Vagina (tissue), 2 donors: ENCODE measurements around the gene SCYL3.

Experiments used
- POLR2A ChIP-seq, 2 donors: fragments of 450-650 bp; IDR thresholded peaks; one replicate each; pipeline ENCODE4 v1.6.1; 2017; ENCODE audit warnings: antibody characterized with exemption in 2 of 2, mild to moderate bottlenecking in 2 of 2, moderate library complexity in 2 of 2
- POLR2AphosphoS5 ChIP-seq, 2 donors: sonication (generic); formaldehyde crosslinking; IDR thresholded peaks; one replicate each; pipeline ENCODE4 v1.9.0; 2017; ENCODE audit warnings: antibody characterized with exemption in 2 of 2, mild to moderate bottlenecking in 2 of 2, low read depth in 1 of 2; ENCODE audit not compliant: insufficient read depth in 1 of 2
- TF ChIP-seq, protein P1 (sequence below), 3 experiments: fragments of 450-650 bp in 2 of 3; fragments of 200-600 bp in 1 of 3; sonication (generic) in 1 of 3; IDR thresholded peaks; one replicate each; pipeline ENCODE4 v1.5.1; 2017 to 2019; ENCODE audit warnings: antibody characterized with exemption in 3 of 3, mild to moderate bottlenecking in 2 of 3, moderate library complexity in 2 of 3

DNA sequence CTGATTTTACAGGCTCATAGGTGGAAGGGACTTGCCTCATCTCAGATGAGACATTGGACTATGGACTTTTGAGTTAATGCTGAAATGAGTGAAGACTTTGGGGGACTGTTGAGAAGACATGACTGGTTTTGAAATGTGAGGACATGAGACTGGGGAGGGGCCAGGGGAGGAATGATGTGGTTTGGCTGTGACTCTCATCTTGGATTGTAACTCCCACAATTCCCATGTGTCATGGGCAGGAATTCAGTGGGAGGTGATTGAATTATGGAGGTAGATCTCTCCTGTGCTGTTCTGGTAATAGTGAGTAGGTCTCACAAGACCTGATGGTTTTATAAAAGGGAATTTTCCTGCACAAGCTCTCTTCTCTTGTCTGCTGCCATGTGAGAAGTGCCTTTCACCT, 20.8 kb downstream of the SCYL3 start:
- TF ChIP-seq, protein P1, sequence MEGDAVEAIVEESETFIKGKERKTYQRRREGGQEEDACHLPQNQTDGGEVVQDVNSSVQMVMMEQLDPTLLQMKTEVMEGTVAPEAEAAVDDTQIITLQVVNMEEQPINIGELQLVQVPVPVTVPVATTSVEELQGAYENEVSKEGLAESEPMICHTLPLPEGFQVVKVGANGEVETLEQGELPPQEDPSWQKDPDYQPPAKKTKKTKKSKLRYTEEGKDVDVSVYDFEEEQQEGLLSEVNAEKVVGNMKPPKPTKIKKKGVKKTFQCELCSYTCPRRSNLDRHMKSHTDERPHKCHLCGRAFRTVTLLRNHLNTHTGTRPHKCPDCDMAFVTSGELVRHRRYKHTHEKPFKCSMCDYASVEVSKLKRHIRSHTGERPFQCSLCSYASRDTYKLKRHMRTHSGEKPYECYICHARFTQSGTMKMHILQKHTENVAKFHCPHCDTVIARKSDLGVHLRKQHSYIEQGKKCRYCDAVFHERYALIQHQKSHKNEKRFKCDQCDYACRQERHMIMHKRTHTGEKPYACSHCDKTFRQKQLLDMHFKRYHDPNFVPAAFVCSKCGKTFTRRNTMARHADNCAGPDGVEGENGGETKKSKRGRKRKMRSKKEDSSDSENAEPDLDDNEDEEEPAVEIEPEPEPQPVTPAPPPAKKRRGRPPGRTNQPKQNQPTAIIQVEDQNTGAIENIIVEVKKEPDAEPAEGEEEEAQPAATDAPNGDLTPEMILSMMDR (IDR thresholded peaks at IDR 0.05) = no peak
- TF ChIP-seq POLR2A (IDR thresholded peaks at IDR 0.05) (no peak), POLR2AphosphoS5 (IDR thresholded peaks at IDR 0.05; ENCODE audit: insufficient read depth in 1 of 2, low read depth in 1 of 2) (no peak)
